ENCODE data around the gene MUC6.

MUC6 gene

GRCh38 chr11:1052133-1053011, 15.9 kb upstream of the MUC6 start:
- DNase-seq (ENCODE audit: low read depth in 2 of 2) = no peak

GRCh38 chr11:1051356-1052132, 15.0 kb upstream of the MUC6 start:
- no peak for DNase-seq (ENCODE audit: low read depth in 2 of 2)

DNA sequence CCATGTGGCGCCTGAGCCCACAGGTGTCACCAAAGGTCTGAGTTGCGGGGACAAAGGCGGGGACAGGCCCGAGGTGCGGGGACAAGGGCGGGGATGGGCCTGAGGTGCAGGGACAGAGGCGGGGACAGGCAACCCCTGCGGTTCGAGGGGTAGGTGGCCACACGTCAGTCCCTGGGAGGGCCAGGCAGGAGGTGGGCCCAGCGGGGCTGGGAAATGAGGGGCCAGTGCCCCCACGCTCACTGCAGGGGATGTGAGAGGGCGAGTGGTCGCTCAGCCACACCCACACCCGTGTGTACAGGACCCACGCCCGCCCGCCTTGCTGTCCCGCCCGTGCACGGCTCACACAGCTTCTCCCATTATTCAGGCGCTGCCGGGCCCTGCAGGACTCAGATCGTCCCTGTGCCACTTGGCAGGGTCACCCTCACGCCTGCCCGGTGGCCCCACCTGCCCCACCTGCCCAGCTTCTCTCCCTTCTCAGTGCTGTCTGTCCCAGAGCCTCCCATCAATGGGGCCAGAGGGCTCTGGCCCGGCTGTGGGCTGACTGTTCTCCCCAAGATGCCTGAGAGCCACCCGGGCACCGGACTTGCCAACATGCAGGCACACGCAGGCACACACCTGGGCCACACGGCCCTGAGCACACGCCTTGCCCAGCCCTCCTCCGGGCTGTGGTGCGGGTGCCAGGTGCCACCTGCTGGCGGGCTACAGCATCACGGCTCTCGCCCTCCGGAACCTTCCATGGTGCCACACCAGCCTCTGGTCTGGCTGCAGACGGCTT, 14.2 kb upstream of the MUC6 start:
- DNase-seq (ENCODE audit: low read depth in 2 of 2) = peak; percentile 64 to 68

GRCh38 chr11:1049911-1050580, 13.5 kb upstream of the MUC6 start:
- DNase-seq (ENCODE audit: low read depth in 2 of 2) = no peak

- DNase-seq (ENCODE audit: low read depth in 2 of 2) = no peak
Observed at GRCh38 chr11:1049431-1049891, 12.9 kb upstream of the MUC6 start.

- DNase-seq (ENCODE audit: low read depth in 2 of 2) = no peak
Observed at GRCh38 chr11:1049071-1049405, 12.5 kb upstream of the MUC6 start.

DNA sequence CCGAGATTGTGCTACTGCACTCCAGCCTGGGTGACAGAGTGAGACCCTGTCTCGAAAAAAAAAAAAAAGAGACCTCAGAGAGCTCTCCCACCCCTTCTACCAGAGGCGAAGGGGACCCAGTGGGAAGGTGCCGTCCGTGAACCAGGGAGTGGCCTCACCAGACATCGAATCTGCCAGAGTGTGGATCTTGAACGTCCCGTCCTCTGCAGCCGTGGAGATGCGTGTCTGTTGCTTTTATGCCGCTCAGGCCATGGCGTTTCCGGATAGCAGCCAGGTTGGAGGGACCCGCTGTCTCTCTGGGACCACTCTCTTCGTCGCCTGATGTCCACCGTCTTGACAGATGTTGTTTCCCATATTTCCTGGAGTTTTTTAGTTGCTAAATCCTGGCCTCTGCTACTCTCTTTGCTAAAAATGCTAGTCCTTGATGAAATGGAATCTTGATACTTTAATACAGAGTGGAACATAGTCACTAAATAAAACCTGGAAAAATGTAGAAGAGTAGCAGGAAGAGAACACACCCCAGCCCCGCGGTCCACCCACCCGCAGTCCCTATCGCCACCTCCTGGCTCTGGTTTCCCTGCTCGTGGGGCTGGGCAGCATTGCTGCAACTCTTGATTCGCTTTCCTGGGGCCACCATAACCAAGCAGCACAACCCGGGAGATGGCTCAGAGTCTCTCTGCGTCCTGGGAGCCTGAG, 12.0 kb upstream of the MUC6 start:
- no peak for DNase-seq (ENCODE audit: low read depth in 2 of 2)

DNA sequence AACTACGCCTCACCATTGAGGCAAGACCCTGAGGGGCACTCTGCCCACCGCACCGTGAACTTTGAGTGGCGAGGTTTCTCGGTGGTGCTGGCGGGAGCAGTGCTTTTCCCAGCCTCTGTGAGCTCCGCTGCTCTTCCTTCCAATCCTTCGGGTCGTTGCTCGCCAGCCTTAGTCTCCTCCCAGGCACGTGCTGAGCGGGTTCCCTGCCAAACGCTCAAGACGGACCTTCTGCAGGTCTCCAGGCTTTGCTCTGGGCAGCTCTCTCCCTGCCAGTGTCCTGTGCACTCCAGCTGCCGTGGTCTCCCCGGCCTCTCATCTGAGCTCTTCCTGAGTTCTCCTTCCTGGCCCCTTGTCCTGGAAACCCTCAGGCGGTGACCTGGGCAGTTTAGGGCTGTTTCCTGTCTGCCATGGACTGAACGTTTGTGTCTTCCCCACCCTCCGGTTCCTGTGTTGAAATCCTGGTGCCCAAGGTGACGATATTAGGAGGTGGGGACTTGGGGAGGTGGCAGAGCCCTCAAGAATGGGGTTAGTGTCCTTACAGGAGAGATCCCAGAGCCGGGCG, 11.2 kb upstream of the MUC6 start:
- no peak for DNase-seq (ENCODE audit: low read depth in 2 of 2)

DNA sequence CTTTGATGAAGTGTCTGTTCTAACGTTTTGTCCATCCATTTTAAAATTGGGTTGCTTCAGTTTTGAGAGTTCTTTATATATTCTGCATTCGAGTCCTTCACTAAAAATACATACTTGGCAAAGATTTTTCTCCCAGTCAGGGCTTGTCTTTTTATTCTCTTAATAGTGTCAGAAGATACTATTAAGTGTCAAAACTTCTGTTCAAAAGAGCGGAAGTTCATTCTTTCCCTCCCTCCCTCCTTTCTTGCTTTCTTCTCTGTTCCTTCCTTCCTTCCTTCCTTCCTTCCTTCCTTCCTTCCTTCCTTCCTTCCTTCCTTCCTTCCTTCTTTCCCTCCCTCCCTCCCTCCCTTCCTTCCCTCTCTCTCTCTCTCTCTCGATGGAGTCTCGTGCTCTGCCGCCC, 7.6 kb upstream of the MUC6 start:
- DNase-seq (ENCODE audit: low read depth in 2 of 2) = no peak

GRCh38 chr11:1043563-1044096, 7.1 kb upstream of the MUC6 start:
- DNase-seq (ENCODE audit: low read depth in 2 of 2) = no peak

GRCh38 chr11:1042626-1043562, 6.4 kb upstream of the MUC6 start:
- DNase-seq (ENCODE audit: low read depth in 2 of 2) = no peak

- no peak for DNase-seq (ENCODE audit: low read depth in 2 of 2)
Observed at GRCh38 chr11:1041936-1042608, 5.6 kb upstream of the MUC6 start.

- DNase-seq (ENCODE audit: low read depth in 2 of 2) = no peak
Observed at GRCh38 chr11:1041471-1041870, 5.0 kb upstream of the MUC6 start.

GRCh38 chr11:1041149-1041467, 4.6 kb upstream of the MUC6 start:
- DNase-seq (ENCODE audit: low read depth in 2 of 2) = no peak

GRCh38 chr11:1040428-1041148, 4.1 kb upstream of the MUC6 start:
- no peak for DNase-seq (ENCODE audit: low read depth in 2 of 2)

DNA sequence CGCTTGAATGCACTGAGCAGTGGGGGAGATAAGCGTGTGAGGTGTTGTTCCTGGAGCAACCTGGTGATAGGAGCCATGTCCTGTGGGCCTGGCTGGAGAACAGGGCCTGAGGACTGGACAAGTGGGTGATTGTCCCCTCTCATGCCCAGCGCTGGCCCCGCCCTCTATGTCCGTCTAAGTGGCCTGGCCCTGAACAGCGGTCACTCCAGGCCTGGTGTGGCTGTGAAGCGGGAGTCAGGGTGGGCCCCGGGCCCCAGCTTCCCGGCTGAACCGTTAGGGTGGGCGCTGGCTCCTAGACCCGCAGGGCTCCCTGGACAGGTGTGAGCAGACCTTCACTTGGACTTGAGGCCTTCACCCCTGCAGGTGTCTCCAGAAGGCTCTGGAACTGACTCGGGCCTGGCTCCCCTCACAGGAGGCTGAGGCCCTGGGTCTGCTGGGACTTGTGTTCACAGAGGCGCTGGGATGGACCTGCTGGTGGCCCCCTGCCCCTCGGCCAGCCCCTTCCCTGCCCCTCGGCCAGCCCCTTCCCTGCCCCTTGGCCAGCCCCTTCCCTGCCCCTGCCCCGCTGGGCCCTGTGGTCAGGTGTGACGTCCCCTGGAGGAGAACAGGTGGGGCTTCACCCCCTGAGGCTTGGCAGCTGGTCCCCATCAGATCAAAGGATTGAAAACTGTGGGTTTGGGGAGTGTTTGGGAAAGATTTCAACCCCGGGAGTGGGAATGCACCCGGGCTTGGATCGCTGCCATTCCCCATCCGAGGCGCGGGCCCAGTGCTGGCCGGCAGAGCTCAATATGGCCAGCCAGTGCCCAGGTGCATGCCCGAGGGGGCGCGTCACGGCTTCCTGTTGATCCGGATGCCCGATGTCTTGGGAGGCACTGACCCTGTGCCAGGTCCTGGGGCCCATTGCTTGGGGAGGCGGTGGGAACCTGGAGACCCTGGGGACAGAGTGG, 3.2 kb upstream of the MUC6 start:
- DNase-seq (ENCODE audit: low read depth in 2 of 2) = no peak

GRCh38 chr11:1038921-1039320, 2.4 kb upstream of the MUC6 start:
- DNase-seq (ENCODE audit: low read depth in 2 of 2) = no peak

Measured in stimulated activated CD4-positive, alpha-beta T cell treated with anti-CD3 and anti-CD28 coated beads, Interleukin-1b, Interleukin-23, amount 100 ng/mL, for 4 hours (primary cell).